Upper lobe of left lung (tissue), 6 donors: Measurements from ENCODE around the gene DLGAP4. TPM values are rescaled to one million over a fixed set of nuclear protein-coding genes. Genes with fewer than 3 reads are reported as not detected.
A peak's percentile ranks its signal among the peaks of the same experiment; 100 is the strongest.

Experiments used
- ATAC-seq, 2 donors: fragments of 200-7000 bp; cut with Tn5 transposase; one replicate each; pipeline ENCODE4 v1.9.1; 2022; ENCODE audit warnings: mild to moderate bottlenecking in 2 of 2, moderate library complexity in 2 of 2; ENCODE audit not compliant: low FRiP score in 2 of 2
- DNase-seq, 2 donors: peaks; one replicate each; pipeline ENCODE4 v3.0.0-alpha.2; 2019 to 2020
- H3K27ac ChIP-seq, 4 donors: fragments of 200-600 bp; sonication (generic); one replicate each; pipeline ENCODE4 v1.5.1; 2016 to 2019
- H3K27me3 ChIP-seq, 4 donors: fragments of 200-600 bp; sonication (generic); one replicate each; pipeline ENCODE4 v1.5.1; 2017 to 2019
- H3K36me3 ChIP-seq, 4 donors: fragments of 200-600 bp; sonication (generic); one replicate each; pipeline ENCODE4 v1.5.1; 2016 to 2019
- H3K4me1 ChIP-seq, 4 donors: fragments of 200-600 bp; sonication (generic); one replicate each; pipeline ENCODE4 v1.5.1; 2018 to 2019
- H3K4me3 ChIP-seq, 4 donors: fragments of 200-600 bp; sonication (generic); one replicate each; pipeline ENCODE4 v1.5.1; 2017 to 2019; ENCODE audit warnings: mild to moderate bottlenecking in 2 of 4, moderate library complexity in 1 of 4
- H3K9me3 ChIP-seq, 4 donors: fragments of 200-600 bp; sonication (generic); one replicate each; pipeline ENCODE4 v1.5.1; 2018 to 2019
- EP300 ChIP-seq, 4 donors: sonication (generic); formaldehyde crosslinking; IDR thresholded peaks; one replicate each; pipeline ENCODE4 v1.5.1; 2017; ENCODE audit warnings: antibody characterized with exemption in 4 of 4, control low read depth in 2 of 4
- POLR2A ChIP-seq, 4 donors: fragments of 450-650 bp; IDR thresholded peaks; one replicate each; pipeline ENCODE4 v1.5.1; 2016 to 2017; ENCODE audit warnings: antibody characterized with exemption in 4 of 4, mild to moderate bottlenecking in 2 of 4
- POLR2AphosphoS5 ChIP-seq, 2 donors: sonication (generic); formaldehyde crosslinking; IDR thresholded peaks; one replicate each; pipeline ENCODE4 v1.5.1; 2017; ENCODE audit warnings: antibody characterized with exemption in 2 of 2
- WGBS, 2 donors: methylation state at CpG; one replicate each; pipeline ENCODE4 v1.1.5; 2017 to 2018; 5-methylcytosine and 5-hydroxymethylcytosine counted together
- total RNA-seq, 6 donors: library from RNA; depleted of rRNA in 4 of 6; stranded (reverse); fragments of >200 nt in 4 of 6; gene quantifications; one replicate each; pipeline versions ENCODE4 v1.1.0 to v1.2.1, GENCODE V29; 2016 to 2021
- TF ChIP-seq, protein P1 (sequence below), 6 experiments: fragments of 450-650 bp in 4 of 6; fragments of 200-600 bp in 2 of 6; sonication (generic) in 2 of 6; IDR thresholded peaks; one replicate each; pipeline ENCODE4 v1.5.1; 2016 to 2019; ENCODE audit warnings: antibody characterized with exemption in 6 of 6
- donor health status: DM: no; HTN: no; CAD: no; lungs with moderate emphysema.
- donor health status: DM: no; HTN: yes; CAD: no; lungs with severe emphysema.

Gene DLGAP4
- total RNA-seq, 6 donors from 2014 or later, result 31.5 to 92.0 (median 49.9) TPM

- ATAC-seq (peak in 1 of 2 donors; percentile 59), DNase-seq (peak in 1 of 2 donors; percentile 34)
- no peaks in the 10 kb centered on the region for H3K36me3 ChIP-seq
- TF ChIP-seq POLR2A (IDR thresholded peaks at IDR 0.05), result no peak
- peak in 1 of 2 donors; percentile 13 for TF ChIP-seq POLR2AphosphoS5 (IDR thresholded peaks at IDR 0.05)
- H3K4me1 ChIP-seq, result peaks cover 78 to 89% (median 79%) of the 10 kb centered on the region in 4 donors
- no peak overlapping the region for H3K4me3 ChIP-seq
- no peaks in the 10 kb centered on the region for H3K27me3 ChIP-seq
- peak overlapping the region; percentile 60 to 97 (median 94) for H3K27ac ChIP-seq
- WGBS, 2 donors, result 55 to 69% methylated on average over 12 of the region's 12 CpGs
- H3K9me3 ChIP-seq, result no peaks in the 10 kb centered on the region
Measured at GRCh38 chr20:36465109-36466080, 159.3 kb downstream of the DLGAP4 start.

GRCh38 chr20:36466089-36466488, 159.9 kb downstream of the DLGAP4 start:
- H3K27me3 ChIP-seq, result no peaks in the 10 kb centered on the region
- DNase-seq (no peak), ATAC-seq (no peak)
- no peaks in the 10 kb centered on the region for H3K9me3 ChIP-seq
- H3K27ac ChIP-seq, result peak overlapping the region; percentile 60 to 97 (median 94)
- no peak for TF ChIP-seq POLR2AphosphoS5 (IDR thresholded peaks at IDR 0.05)
- TF ChIP-seq POLR2A (IDR thresholded peaks at IDR 0.05), result no peak
- TF ChIP-seq EP300 (IDR thresholded peaks at IDR 0.05), result no peak
- TF ChIP-seq, protein P1, sequence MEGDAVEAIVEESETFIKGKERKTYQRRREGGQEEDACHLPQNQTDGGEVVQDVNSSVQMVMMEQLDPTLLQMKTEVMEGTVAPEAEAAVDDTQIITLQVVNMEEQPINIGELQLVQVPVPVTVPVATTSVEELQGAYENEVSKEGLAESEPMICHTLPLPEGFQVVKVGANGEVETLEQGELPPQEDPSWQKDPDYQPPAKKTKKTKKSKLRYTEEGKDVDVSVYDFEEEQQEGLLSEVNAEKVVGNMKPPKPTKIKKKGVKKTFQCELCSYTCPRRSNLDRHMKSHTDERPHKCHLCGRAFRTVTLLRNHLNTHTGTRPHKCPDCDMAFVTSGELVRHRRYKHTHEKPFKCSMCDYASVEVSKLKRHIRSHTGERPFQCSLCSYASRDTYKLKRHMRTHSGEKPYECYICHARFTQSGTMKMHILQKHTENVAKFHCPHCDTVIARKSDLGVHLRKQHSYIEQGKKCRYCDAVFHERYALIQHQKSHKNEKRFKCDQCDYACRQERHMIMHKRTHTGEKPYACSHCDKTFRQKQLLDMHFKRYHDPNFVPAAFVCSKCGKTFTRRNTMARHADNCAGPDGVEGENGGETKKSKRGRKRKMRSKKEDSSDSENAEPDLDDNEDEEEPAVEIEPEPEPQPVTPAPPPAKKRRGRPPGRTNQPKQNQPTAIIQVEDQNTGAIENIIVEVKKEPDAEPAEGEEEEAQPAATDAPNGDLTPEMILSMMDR (IDR thresholded peaks at IDR 0.05), result no peak
- H3K4me3 ChIP-seq, result no peak overlapping the region
- H3K36me3 ChIP-seq, result no peaks in the 10 kb centered on the region
- WGBS, 2 donors, result 58 to 62% methylated on average over 3 of the region's 3 CpGs
- H3K4me1 ChIP-seq, result peaks cover 76 to 91% (median 82%) of the 10 kb centered on the region in 4 donors

DNA sequence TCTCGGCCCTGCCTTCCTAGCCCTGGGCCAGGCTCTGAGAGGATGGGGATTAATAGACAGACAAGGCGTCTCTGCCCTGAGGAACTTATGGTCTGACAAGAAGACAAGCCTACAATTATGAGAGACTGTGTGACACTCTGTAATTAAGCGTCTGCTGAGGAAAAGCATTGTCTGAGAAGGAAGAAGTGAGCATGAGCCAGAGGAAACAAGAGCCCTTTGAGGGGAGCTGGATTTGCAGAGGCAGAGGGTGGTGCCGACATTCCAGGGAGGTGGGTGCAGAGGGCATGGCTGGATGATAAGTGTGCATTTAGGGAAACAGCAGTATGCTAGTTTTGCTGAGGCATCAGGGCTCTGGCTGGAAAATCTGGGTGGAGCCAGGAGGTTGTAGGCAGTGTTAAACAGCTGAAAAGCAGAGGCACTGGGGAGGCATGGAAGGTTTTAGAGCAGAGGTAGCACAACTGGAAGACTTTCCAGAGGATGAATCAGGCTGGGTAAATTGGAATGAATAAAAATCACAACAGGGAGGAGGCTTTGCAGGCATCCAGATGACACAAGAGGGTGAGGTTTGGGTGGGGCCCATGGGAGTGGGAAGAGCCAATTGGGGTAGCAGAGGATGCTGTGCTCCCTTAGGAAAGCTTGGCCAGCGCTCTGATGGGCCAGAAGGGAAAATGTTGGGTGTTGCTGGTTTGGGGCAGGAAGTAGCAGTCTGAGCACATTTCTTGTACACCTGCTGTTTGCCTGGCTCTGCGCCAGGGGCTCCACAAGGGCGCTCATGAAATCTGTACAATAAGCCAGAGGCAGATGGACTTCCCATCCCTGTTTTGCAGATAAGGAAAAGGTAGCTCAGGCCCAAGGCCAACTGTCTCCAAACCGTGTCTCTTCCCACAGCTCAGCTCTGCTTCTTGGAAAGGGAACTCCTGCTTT, 161.2 kb downstream of the DLGAP4 start:
- DNase-seq (peak in 1 of 2 donors; percentile 62), ATAC-seq (peak in 1 of 2 donors; percentile 49)
- peak overlapping the region; percentile 60 to 97 (median 94) for H3K27ac ChIP-seq
- no peaks in the 10 kb centered on the region for H3K9me3 ChIP-seq
- TF ChIP-seq POLR2AphosphoS5 (IDR thresholded peaks at IDR 0.05), result peak in 1 of 2 donors; percentile 35
- no peak for TF ChIP-seq EP300 (IDR thresholded peaks at IDR 0.05)
- TF ChIP-seq, protein P1 (IDR thresholded peaks at IDR 0.05), result peak in 1 of 6 experiments; percentile 1
- TF ChIP-seq POLR2A (IDR thresholded peaks at IDR 0.05), result no peak
- H3K4me3 ChIP-seq, result no peak overlapping the region
- peaks cover 89 to 99% (median 95%) of the 10 kb centered on the region in 4 donors for H3K4me1 ChIP-seq
- WGBS, 2 donors, result 37 to 44% methylated on average over 5 to 8 of the region's 8 CpGs
- H3K36me3 ChIP-seq, result no peaks in the 10 kb centered on the region
- no peaks in the 10 kb centered on the region for H3K27me3 ChIP-seq

DNA sequence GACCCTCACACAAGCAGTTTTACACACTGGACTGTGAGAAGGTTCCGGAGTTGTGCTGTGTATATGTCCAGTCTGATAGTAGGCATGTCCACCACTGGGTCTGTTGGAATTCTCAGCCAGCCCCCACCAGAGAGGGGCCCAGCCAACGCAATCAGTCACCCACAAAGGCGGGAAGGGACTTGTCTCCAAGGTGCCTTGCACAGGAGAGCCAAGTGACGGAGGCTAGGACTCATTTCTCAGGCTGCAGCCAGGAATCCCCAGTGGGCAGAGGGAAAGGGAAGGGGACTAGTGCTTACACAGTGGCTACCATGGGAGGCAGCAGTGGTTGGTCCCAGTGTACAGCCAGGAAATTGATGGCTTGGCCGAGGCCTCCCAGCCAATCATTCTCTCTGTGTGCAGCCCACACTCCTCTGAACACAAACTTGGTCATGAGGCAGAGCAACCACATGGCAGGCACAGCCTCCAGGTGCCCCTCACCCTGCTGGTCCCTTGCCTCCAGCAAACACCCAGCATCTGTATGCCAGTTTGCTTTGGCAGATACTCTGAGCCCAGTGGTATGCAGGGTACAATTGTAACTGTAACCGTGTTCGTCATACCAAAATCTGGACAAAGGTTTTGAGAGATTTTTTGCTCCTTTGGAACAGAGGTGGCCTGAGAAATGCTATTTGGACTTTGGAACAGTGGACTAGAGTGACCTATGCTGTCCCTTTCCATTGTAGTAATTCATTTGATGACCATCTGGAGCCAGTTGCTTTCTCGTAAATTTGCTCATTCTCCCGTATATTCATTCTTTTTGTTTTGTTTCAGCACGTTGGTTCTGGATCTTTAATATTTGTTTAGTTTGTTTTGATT, 162.2 kb downstream of the DLGAP4 start:
- H3K27ac ChIP-seq, result peak overlapping the region; percentile 60 to 97 (median 78)
- 57 to 66% methylated on average over 7 to 10 of the region's 10 CpGs for WGBS, 2 donors
- no peak for DNase-seq

More for the DNA sequence above, 162.2 kb downstream of the DLGAP4 start:
- Histone ChIP-seq H3K27me3 (no peaks in the 10 kb centered on the region), H3K4me3 (no peak overlapping the region), H3K4me1 (peaks cover 94 to 99% (median 96%) of the 10 kb centered on the region in 4 donors), H3K9me3 (no peaks in the 10 kb centered on the region), H3K36me3 (no peaks in the 10 kb centered on the region)
- TF ChIP-seq, protein P1 (IDR thresholded peaks at IDR 0.05), result no peak
- TF ChIP-seq POLR2A (IDR thresholded peaks at IDR 0.05) (no peak), EP300 (IDR thresholded peaks at IDR 0.05) (no peak)
- no peak for ATAC-seq
